ENCODE measurements around the gene C15orf40.
A peak's percentile ranks its signal among the peaks of the same experiment; 100 is the strongest.

The C15orf40 gene

DNA sequence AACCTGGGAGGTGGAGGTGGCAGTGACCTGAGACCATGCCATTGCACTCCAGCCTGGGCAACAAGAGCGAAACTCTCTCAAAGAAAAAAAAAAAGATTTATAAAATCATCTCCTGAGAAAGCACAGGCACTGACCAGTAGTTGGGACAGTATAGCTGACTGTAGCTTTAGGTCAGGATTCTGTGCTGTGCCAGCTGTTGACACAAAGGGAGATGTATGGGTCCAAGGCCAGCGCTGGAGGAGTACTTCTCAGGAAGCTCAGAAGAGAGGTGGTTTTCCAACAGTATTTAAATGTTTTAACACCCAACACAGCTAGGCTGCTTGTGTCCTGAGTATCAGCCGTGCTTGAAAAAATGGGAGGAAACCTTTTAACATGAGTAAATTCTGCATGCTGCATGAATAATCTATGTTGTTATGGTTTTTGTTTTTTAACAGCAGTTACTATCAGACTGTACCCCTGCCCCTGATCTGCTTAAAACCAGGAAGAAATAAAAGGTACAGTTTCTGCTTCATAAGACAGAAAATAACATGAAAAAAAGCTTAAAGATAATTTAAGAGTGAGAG, 18.9 kb downstream of the C15orf40 start:
- no peak for DNase-seq

DNA sequence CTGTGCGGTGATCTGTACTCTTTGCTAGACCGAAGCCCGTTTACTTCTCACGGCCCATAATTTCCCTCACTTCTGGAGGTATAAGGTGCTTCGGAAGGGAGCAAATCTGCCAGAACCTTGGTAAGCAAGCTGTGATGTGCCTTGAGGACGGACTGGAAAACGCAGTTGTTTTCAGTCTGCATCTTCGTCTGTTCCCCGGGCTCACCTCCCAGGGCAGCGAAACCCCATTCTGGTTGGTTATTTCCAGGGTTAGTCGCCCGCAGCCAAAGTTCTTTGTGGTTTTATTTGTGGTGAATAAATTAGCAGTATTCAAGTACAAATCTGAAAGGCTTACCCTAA, 25.0 kb downstream of the C15orf40 start:
- peak; percentile 39 for DNase-seq

DNA sequence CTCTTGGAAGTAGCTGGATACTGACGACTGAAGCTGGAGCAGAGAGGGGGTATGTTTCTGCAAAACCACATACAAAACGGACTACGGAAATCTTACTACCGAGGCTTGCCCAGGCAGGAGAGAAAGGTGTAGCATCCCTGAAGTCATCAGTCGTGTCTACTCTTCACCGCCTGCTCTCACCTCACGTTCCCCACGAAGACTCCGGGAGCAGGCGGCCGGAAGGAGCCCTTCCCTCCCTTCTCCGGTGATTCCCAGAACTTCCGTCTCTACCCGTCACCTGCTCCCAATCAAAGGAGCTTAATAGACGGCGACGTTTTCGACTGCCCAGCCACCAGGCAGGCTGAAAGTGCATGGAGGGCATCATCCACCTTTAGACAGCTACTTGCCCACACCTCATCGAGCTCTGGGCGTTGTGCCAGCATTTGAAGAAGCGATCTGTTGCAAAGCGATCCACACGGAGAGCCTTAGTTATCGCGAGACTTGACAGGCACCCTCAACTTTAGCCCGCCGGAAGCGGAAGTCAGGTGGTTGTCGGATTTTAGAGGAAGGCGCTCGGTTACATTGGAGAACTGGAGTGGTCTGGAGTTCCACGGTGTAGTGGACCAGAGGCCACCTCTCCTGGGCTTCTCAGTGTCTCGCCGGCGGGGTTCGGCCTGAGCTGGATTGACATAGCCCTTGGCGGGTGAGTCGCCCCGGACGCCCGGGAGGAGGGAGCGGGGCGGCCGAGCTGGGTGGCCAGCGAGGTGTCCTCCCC, 25.6 kb downstream of the C15orf40 start, which contains the start of gene RAMAC:
Gene RAMAC (plus strand): TSS at position 523 of the 754 bp plus-strand sequence. CDS start 2,809 bp downstream, outside the sequence.
- DNase-seq, result peak; percentile 98

DNA sequence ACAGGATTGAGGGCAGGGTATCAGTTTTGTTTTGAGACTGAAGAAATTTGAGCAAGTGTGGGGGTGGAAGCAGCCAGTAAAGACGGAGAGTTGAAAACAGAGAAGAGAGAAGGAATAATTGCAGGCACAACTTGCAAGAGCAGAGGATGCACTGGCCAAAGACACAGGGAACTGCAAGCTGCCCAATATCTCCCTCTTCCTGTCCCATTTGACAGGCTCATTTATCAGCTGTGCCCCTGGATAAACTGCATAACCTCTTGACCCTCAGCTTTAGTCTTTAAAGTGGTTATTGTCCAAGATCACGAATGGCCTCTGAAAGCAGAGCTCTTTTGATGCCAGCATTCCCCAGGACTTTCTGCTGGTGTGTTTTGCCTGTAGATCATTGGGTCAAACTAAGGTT, 30.5 kb downstream of the C15orf40 start:
- no peak for DNase-seq

DNA sequence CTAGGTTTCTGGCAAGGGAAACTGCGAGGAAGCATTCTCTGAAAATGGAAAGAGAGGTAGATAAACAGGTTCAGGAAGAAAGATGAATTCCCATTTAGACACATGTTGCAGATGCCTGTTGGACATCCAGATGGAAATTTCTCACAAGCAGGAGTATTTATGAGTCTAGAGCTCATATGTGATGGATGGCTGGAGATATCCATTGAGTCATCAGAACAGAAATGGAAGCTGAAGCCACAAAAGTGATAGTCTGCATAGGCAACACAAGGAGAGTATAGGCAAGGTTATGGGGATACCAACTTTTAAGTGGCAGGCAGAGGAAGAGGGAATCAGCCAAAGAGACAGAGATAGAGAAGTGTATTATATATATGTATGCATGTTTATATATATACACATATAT, 31.7 kb downstream of the C15orf40 start:
- no peak for DNase-seq

DNA sequence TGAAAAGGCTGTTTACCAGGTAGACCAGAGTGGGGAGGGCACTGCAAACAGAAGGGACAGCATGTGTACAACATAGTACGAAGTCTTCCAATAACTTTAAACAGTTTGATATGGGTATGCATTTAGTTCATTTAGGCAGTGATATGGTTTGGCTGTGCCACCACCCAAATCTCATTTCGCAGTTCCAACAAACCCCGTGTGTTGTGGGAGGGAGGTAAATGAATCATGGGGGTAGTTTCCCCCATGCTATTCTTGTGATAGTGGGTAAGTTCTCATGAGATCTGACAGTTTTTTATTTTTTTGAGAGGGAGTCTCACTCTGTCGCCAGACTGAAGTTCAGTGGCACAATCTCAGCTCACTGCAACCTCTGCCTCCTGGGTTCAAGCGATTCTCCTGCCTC, 33.0 kb downstream of the C15orf40 start:
- DNase-seq, result no peak

DNA sequence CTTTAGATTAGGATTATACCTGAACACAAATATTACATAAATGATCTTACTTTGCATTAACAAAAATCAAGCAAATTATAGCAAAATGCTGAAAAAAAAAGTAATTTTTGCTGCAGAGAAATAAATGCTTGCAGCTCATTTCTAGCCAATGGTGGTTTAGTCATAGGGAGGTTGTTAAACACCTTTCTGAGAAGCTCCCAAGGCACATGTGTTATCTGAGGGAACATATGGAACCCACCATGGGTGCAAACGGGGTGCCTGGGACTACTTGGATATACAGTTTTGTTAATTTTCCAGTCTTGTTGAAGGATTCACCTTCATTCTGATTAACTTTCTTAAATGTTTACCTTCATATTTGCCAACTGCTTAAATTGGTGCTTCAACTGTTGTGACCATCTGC, 34.4 kb downstream of the C15orf40 start:
- DNase-seq, result peak; percentile 54

DNA sequence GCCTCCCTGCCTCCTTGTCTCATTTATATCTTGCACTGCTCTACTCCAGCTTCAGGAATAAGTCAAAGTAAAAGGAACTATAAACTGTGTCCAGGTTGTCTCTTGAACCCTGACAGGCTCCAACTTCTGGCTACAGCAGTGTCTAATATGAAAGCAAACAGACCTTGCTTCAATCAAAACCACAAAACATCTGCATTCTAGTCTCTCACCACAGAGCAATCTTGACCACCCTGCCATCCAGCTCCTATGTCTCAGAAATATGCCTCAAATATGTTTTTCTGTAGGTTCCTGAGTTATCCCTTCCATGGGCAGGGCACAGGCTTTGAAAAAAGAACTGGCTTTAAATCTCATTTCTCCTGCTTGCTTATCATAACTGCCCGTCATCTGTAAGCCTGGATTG, 38.4 kb downstream of the C15orf40 start:
- no peak for DNase-seq

DNA sequence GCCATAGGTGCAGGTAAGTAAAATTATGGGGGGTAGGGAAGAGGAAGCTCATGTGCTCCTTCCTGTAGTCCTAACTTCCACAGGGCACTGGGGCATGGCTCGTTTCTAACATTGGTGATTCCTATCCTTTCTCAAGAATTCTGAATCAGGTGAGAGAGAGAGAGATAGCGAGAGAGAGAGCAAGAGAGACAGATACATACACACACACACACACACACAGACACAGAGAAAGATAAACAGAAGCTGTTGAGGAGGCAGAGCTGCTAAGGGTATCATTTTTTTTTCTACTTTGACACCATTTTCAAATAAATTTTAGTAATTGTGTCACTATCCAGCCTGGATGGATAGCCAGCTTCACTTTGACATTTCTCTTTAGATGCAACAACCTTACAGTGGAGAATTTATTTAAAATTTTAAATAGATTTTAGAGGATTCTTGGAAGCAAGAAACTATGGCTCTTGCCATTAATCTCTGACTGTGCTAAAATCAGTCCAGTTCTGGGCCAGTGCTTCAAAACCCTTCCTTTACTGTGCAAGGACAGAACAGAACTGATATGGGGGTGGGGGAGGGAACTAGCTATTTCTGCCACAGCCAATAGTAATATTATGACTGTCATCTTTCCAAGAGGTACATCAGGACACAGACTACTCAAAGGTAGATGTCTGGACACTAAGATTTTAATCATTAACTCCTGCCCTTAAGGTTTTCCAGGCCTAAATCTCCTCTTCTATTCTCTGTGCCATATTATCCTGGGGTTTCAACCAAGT, 40.0 kb downstream of the C15orf40 start:
- no peak for DNase-seq

DNA sequence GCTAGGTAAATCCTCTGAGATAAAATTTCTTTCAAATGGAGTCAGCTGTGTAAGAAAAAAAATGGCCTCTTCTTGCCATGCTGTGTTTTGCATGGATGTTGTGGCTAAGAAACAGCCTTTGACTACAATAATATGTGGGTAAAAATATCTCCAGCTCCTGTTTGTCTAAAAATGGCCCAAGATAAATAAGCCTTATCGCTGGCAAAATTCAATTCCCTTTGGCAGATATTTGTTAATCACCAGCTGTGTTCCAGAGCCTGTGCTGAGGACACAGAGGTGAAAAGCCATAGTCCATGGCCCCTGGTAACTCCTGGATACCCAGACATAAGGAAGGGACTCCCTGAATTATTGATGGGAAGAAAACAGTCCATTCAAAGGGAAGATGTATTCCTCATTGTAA, 40.7 kb downstream of the C15orf40 start:
- DNase-seq, result no peak

DNA sequence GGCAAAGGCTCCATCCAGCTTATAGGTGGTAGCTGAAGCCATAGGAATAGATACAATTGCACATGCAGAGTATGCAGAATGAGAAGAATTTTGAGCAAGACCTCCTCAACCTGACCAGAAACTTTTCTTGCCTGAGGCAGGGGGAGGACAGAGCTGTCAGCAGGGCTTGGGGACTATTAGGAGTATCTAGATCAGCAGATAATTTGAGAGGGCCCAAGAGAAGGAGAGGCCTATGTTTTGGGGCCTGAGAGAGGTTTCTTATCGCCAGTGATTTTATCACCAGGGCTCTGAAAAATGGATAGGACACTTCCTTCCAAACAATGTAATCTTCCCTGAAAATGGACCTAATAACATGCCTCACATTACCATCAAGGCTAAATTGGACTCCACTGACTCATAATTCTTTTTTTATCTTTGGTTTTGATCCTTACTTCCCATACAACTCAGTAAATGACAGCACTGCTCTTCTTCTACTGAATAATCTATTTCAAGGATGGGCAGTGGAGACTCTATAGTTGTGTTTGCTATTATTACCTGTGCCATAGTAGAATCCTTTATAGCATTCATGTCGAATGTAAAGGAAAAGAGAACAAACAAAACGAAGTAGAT, 41.3 kb downstream of the C15orf40 start:
- no peak for DNase-seq

DNA sequence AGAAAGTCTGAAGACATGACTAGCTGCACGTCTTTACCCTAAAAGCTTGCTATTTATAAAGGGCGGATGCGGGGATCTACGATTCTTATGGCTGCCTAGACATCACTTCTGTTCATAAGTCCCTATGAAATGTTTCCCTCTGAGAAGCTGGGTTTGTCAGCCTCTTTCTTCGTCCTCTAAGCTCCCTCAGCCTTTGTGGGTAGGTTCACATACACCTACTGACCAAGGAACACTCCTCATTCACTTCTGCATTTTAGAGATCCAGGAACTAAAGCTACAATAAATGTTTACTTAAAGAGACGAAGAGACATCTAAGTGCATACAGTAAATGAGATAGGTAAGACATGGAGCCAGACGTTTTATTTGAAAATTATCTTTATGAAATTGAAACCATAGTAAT, 42.1 kb downstream of the C15orf40 start:
- no peak for DNase-seq

DNA sequence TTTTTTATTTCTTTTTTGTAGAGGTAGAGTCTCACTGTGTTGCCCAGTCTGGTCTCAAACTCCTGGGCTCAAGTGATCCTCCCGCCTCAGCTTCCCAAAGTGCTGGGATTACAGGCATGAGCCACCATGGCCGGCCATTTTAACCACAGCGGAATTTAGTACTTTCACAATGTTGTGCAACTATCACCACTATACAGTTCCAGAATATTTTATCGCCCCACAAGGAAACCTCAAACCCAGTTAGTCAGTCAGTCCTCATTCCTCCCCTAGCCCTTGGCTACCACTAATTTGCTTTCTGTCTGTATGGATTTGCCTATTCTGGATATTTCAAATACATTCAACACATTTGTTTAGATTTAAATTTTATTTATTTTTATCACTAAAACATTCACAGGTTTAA, 43.4 kb downstream of the C15orf40 start:
- DNase-seq, result no peak

DNA sequence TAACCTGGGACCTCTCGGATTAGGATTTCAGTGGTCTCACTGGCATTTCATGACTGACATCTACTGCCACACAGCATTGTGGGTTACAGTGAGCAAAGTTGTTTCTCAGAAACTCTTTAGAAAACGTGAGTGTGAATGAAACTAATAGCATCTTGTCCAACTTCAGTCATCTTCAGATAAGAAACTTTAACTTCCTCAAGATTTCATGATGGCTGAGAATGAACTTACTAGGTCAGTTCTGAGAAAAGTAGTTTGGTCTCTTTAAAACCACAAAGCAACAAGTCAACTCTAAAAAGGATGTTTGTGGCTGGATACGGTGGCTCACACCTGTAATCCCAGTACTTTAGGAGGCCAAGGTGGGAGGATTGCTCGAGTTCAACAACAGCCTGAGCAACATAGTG, 44.8 kb downstream of the C15orf40 start:
- no peak for DNase-seq

DNA sequence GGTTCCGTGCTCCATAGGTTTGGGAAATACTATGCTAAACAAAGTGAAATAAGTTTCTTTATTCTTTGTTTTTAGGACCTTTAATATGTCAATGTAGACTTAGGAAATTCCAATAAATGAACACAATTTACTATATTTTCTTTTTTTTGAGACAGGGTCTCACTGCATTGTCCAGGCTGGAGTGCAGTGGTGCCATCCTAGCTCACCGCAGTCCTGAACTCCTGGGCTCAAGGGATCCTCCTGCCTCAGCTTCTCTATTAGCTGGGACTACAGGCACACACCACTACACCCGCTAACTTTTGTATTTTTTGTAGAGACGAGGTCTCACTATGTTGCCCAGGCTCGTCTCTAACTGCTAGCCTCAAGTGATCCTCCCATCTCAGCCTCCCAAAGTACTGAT, 46.5 kb downstream of the C15orf40 start:
- no peak for DNase-seq

DNA sequence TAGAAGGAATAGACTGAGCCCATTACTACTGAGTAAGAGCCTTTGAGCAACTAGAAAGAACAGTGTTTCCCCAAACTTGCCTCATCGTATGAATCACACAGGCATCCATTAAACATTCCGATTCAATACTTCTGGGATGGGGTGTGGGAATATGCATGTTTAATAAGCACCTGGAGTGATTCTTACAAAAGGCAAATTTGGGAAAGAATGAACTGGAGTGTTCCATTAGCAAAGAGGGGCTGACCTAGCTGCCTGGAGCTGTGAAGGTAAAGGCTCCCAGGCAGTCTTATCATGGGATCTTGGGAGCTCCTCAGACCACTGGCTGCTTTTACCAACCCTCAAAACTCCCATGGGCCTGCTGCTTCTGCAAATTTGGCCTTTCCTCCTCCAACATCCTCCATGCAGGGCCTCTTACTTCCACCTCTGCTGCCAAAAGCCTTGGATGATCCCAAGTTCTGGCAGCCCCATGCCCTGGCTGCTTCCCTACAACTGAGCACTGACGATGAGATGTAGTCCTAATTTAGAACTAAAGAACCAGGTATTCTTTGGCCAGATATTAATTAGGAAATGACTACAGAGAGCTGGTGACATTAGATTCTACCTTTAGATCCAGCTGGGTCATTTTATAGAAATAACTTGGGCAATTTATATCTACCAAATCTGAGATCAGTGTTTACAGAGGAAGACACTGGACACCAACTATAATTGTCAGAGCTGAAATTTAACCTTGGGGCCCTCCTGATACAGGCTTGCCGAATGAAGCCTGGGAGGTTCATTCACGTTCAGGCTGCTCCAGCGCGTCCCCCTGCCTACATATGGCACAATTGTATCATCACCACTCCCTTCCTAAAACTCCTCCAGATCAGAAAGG, 47.7 kb downstream of the C15orf40 start:
- no peak for DNase-seq

DNA sequence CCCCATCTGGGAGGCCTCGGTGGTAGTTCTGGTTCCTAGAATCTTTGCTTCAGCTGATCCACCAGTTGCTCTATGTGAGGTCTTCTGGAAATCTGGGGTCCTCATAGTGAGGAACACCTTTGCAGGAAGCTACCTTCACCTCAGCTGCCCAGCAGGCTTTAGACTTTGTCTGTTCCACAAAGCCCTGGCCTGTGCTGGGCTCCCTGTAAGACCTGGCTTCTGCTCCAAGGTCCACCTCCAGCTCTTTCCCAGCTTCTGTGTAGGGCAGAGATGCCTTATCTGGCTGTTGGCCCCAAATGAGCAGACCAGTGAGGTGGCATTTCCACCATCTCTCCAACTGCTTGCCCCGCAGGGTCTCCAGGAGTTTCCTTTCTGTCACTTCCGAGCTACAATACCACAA, 50.7 kb downstream of the C15orf40 start:
- DNase-seq, result no peak

DNA sequence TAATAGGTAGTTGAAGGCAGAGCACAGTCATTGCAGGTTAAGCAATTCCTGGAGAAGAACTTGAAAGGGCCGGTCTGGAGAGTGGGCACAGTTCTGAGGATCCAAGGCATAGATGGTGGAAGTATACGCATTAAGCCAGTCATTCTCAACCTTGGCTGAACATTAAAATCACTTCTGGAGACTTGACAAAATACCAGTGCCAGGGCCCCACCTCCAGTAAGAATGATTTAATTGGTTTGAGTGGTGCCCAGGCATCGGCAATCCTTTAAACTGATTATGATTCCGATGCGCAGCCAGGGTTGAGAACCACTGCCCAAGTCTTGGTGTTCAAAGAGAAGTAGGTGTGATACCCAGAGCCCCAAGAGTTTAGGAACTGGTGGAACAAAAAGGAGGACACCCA, 52.0 kb downstream of the C15orf40 start:
- DNase-seq, result no peak

DNA sequence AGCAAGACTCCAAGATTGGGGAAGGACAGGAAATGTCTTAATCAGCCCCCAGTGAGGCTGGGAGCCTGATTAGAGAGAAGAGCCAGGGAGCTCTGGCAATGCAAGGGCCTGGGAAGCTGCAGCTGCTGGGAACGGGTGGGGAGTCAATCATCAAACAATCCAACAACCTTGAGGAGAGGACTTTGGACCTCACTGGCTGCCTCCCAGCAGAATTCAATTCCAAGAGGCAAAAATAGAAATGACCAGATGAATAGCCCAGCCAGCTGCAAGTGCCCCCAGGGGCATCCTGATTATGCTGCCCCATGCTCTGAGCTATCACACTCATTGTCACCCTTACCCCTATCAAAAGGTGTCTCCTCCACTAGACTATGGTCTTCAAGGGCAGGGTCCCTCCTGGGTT, 52.8 kb downstream of the C15orf40 start:
- DNase-seq, result no peak

DNA sequence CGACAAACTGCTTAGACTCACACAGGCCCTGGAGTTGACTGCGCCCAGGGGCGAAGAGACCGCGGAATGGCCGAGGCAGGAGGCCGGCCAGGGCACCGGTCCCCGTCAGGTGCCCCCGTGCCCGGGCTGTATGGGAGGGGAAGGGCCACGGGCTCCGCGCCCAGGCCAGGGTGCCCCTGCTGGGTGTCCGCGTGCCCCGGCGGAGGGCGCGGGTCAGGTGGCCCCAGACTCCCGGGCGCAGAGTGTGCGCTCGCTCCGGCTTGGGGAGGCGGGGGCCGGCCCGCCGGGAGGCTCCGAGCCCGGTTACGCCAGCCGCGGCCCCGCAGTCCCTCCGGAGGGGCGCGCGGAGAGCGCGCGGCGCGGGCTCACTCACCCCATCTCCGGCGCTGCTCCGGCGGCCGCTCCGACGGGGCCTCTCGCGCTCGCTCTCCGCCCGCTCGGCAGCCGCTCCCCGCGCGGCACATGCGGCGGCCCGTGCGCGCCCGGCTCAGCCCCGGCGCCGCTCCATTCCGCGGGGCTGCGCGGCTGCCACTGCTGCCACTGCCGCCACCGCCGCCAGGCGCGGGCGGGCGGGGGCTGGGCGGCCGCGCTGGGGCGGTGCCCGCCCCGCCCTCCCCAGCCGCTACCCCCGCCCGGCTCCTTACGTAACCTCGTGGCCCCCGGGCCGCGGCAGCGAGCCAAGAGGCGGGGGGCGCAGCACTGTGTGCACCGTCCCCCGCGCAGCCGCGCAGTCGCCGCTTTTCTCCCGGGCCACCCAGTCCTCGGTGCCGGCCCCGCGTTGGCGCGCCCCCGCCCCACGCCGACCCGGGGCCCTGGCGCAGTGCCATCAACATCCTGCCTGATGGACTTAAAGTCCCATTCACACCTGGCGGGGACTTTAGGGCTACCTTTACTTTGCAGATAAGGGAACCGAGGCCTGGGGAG, 59.0 kb downstream of the C15orf40 start, which contains the start of gene HOMER2:
Gene HOMER2 (minus strand): TSS at position 563 of the 924 bp plus-strand sequence. CDS start 185 bp downstream, at position 378.
- peak; percentile 25 for DNase-seq

DNA sequence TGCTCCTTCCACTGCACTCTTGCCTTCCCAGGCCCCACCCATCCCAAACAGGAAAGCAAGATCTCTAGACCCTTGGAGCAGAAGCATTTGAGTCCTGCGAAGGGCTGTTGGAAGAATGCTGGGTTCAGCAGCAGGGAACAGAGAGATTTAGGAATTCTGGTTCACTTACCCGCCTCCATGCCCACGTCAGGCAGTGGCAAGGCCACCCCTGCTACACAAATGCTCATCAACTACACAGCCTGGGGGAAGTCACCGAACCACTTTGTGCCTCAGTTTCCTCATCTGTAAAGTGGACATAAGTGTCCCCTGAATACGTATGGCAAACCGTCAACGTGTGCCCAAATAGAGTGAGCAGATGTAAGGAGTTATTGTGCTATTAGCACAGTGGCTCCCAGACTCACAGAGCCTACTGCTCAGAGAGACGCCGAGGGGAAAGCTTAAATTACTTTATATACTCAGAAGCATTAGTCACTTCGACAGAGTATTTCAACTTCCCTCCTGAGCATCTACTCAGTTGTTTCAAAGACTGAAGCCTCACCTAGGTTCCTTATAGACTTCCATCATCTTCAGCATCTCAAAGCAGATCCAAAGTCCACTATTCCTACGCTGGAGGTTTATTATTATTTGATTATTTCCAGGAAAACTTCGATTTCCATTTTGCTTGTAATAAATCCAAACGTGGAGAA, 59.8 kb downstream of the C15orf40 start:
- peak; percentile 9 for DNase-seq
